ENCODE results near the gene ZNF460. TPM values are rescaled to one million over a fixed set of nuclear protein-coding genes. Genes with fewer than 3 reads are reported as not detected.

The ZNF460 gene
- total and polyA plus RNA-seq, 2 of the 8 experiments (the other 6 are each of a cell fraction or from before 2014, with no cell fraction given), result 9.3 to 57.9 TPM

GRCh38 chr19:57293719-57294118 lies 13.4 kb downstream of the ZNF460 start:
- TF ChIP-seq CEBPB (IDR thresholded peaks at IDR 0.05; ENCODE audit: low read depth, low read length) (no peak), USF2 (IDR thresholded peaks at IDR 0.05; ENCODE audit: low read length) (no peak), CBX5 (IDR thresholded peaks at IDR 0.05; ENCODE audit: low read depth, low read length) (no peak), RXRA (IDR thresholded peaks at IDR 0.05; ENCODE audit: insufficient read depth, low read depth, low read length) (no peak), EGR1 (IDR thresholded peaks at IDR 0.05; ENCODE audit: borderline replicate concordance, low read depth, low read length) (no peak), TAF1 (IDR thresholded peaks at IDR 0.05; ENCODE audit: low read depth, low read length) (no peak), NANOG (IDR thresholded peaks at IDR 0.05; ENCODE audit: insufficient read depth, low read depth, low read length, poor library complexity, severe bottlenecking) (no peak)
- no peaks in the 10 kb centered on the region for H3K23me2 ChIP-seq (ENCODE audit: low read depth, low read length)
- no peak overlapping the region for H2BK5ac ChIP-seq (ENCODE audit: low read depth, low read length)
- no peak overlapping the region for H2BK120ac ChIP-seq (replicated peaks; ENCODE audit: low read depth, low read length)
- no peak overlapping the region for H3K4ac ChIP-seq (replicated peaks; ENCODE audit: insufficient read length, low read depth, low read length)
- no peaks in the 10 kb centered on the region for H3K4me1 ChIP-seq (replicated peaks in 1 of 4; ENCODE audit: control insufficient read depth in 3 of 4, insufficient read depth in 4 of 4, low read length in 3 of 4)
- no peak overlapping the region for H3K14ac ChIP-seq (ENCODE audit: insufficient read length)
- no peak for DNase-seq (ENCODE audit: low read depth in 1 of 2, low spot score in 2 of 2)
- H4K91ac ChIP-seq (replicated peaks; ENCODE audit: insufficient read length, low read length), result no peak overlapping the region
- no peaks in the 10 kb centered on the region for H3K27me3 ChIP-seq (replicated peaks in 1 of 4; ENCODE audit: control insufficient read depth in 3 of 4, extremely low read depth in 1 of 4, insufficient read depth in 3 of 4, low read length in 3 of 4)
- H3K9ac ChIP-seq (replicated peaks in 1 of 4; ENCODE audit: extremely low read depth in 1 of 4, low read depth in 3 of 4, low read length in 3 of 4), result no peak overlapping the region
- H4K5ac ChIP-seq (ENCODE audit: insufficient read length, low read depth, low read length), result no peak overlapping the region
- H3K79me2 ChIP-seq (ENCODE audit: control insufficient read depth in 1 of 2, insufficient read depth in 2 of 2, low read length in 2 of 2), result peaks cover 0 to 74% of the 10 kb centered on the region in 2 experiments; a peak in 3 of 4 replicates
- no peak overlapping the region for H3K56ac ChIP-seq (replicated peaks; ENCODE audit: insufficient read length, low read depth, low read length)
- peaks cover 0 to 4% of the 10 kb centered on the region in 2 experiments; a peak in 1 of 4 replicates for H3K9me3 ChIP-seq (ENCODE audit: insufficient read depth in 2 of 2, low read depth in 1 of 2, low read length in 1 of 2)
- no peak overlapping the region for H3K27ac ChIP-seq (ENCODE audit: low read depth, low read length)
- H3K4me3 ChIP-seq (ENCODE audit: extremely low read depth in 1 of 4, insufficient read depth in 2 of 4, low read depth in 3 of 4, low read length in 4 of 4), result no peak overlapping the region
- H3K23ac ChIP-seq (ENCODE audit: insufficient read length), result no peak overlapping the region
- H2BK20ac ChIP-seq (ENCODE audit: low read length), result no peak overlapping the region
- peaks cover 22 to 45% (median 37%) of the 10 kb centered on the region in 4 experiments for H3K36me3 ChIP-seq (ENCODE audit: control insufficient read depth in 2 of 4, insufficient read depth in 4 of 4, low read length in 3 of 4)
- ChIA-PET CTCF (ENCODE audit: partially characterized antibody) (no interaction called here), POLR2A (ENCODE audit: partially characterized antibody) (no interaction called here)
- H2AK5ac ChIP-seq (ENCODE audit: low read depth, low read length), result no peak overlapping the region
- no peak overlapping the region for H4K8ac ChIP-seq (ENCODE audit: extremely low read depth, insufficient read depth, low read length)
- H3K4me2 ChIP-seq (ENCODE audit: insufficient read depth in 1 of 2, low read depth in 2 of 2, low read length in 2 of 2), result no peak overlapping the region
- peaks cover 4 to 7% of the 10 kb centered on the region in 2 experiments for H4K20me1 ChIP-seq (replicated peaks in 1 of 2; ENCODE audit: control insufficient read depth in 1 of 2, insufficient read depth in 2 of 2, low read length in 2 of 2)
- H2BK12ac ChIP-seq (ENCODE audit: low read depth, low read length), result no peak overlapping the region
- no peak overlapping the region for H2AFZ ChIP-seq (ENCODE audit: low read length)
- H3K79me1 ChIP-seq (ENCODE audit: low read depth, low read length), result peaks cover 9% of the 10 kb centered on the region; the same call in 1 of the 2 replicates
- no peak for FAIRE-seq
- H3K18ac ChIP-seq (ENCODE audit: extremely low read depth, low read length), result no peak overlapping the region
- 82% methylated on average over 1 of the region's 1 CpG; no CpG with 5 or more reads in 1 of the 2 experiments for WGBS, 2 experiments (ENCODE audit: extremely low coverage in 1 of 2, insufficient coverage in 1 of 2, insufficient read length in 1 of 2, insufficient replicate concordance in 2 of 2, low coverage in 1 of 2, low lambda C conversion rate in 2 of 2, missing lambda C conversion rate in 1 of 2)
- no peak overlapping the region for H2BK15ac ChIP-seq (ENCODE audit: low read length)
